ENCODE measurements around the gene MDFI. TPM values are rescaled to one million over a fixed set of nuclear protein-coding genes. Genes with fewer than 3 reads are reported as not detected.

MDFI gene
- total RNA-seq, 1 experiment from 2014 or later: 19.4 TPM

DNA sequence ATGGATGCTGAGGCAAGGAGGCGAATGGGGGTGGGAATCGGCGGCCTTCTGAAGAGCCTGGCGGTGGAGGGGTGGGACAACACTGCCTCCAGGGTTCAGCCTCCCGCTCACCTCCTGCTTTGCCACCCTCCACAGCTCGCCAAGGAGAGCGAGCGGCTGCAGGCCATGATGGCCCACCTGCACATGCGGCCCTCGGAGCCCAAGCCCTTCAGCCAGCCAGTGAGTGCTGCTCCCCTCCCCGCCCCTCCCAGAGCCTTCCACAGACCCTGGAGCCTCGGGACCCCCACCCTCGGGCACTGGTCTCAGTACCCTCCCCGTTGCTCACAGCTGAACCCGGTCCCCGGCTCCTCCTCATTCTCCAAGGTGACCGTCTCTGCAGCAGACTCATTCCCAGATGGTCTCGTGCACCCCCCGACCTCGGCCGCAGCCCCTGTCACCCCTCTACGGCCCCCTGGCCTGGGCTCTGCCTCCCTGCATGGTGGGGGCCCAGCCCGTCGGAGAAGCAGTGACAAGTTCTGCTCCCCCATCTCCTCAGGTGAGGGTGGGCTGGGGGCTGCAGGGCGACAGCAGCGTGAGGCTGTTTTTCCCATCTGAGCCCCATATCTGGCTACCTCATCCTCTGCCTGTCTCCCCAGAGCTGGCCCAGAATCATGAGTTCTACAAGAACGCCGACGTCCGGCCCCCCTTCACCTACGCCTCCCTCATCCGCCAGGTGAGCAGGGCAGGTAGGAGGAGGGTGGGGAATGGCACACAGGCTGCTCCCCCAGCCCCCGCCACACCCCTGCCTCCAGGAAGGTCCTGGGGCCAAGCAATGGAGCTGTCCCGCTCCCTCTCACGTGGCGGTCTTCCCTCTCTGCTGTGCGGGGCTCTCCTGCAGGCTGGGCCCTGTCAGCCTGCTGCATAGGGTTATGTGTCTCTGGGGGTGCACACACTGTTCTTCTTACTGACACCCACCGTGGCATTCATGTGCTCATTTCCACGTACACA lies 48.3 kb upstream of the MDFI start:
- Histone ChIP-seq H3F3A (ENCODE audit: insufficient read depth, low read depth) (0 out of 2 replicates have a peak, but pooled peaks cover 7% of the 10 kb centered on the region), H3K27ac (no peak overlapping the region), H3K79me2 (ENCODE audit: low read depth) (no peaks in the 10 kb centered on the region), H4K20me1 (ENCODE audit: insufficient read depth) (no peaks in the 10 kb centered on the region), H3K4me2 (no peak overlapping the region), H3K9me2 (ENCODE audit: insufficient read depth) (no peaks in the 10 kb centered on the region), H2AFZ (no peak overlapping the region), H3K4me3 (no peak overlapping the region), H3K4me1 (replicated peaks; ENCODE audit: insufficient read depth) (0 out of 2 replicates have a peak, but pooled peaks cover under 1% of the 10 kb centered on the region), H3K36me3 (ENCODE audit: low read depth) (no peaks in the 10 kb centered on the region), H3K27me3 (ENCODE audit: insufficient read depth, low read depth) (no peaks in the 10 kb centered on the region), H3K9me3 (ENCODE audit: insufficient read depth, low read depth) (no peaks in the 10 kb centered on the region)
- TF ChIP-seq EZH2 (IDR thresholded peaks at IDR 0.05; ENCODE audit: low read depth): no peak
- TF ChIP-seq, protein P1, sequence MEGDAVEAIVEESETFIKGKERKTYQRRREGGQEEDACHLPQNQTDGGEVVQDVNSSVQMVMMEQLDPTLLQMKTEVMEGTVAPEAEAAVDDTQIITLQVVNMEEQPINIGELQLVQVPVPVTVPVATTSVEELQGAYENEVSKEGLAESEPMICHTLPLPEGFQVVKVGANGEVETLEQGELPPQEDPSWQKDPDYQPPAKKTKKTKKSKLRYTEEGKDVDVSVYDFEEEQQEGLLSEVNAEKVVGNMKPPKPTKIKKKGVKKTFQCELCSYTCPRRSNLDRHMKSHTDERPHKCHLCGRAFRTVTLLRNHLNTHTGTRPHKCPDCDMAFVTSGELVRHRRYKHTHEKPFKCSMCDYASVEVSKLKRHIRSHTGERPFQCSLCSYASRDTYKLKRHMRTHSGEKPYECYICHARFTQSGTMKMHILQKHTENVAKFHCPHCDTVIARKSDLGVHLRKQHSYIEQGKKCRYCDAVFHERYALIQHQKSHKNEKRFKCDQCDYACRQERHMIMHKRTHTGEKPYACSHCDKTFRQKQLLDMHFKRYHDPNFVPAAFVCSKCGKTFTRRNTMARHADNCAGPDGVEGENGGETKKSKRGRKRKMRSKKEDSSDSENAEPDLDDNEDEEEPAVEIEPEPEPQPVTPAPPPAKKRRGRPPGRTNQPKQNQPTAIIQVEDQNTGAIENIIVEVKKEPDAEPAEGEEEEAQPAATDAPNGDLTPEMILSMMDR (conservative IDR thresholded peaks at IDR 0.05): no peak
- intact Hi-C loops (cut with micrococcal nuclease; ENCODE audit: unreplicated experiment): no loop called here
- BruUV-seq (replicated peaks): no TSS peak
- no peak for DNase-seq
- ChIA-PET POLR2A (ENCODE audit: unreplicated experiment) (no interaction called here), CTCF (no interaction called here)

DNA sequence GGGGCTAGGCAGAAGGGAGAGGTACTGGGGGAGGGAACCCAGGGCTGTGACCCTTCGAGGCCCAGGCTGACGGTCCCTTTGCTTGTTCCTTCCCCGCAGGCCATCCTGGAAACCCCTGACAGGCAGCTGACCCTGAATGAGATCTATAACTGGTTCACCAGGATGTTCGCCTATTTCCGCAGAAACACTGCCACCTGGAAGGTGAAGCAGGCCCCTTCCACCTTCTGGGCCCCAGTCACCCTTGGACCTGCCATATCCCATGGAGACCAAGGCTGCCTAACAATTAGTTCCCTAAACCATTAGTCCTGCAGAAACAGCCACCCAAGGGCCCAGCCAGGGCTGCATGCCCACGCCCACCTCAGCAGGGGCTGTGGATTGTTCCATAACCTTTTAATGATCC lies 47.1 kb upstream of the MDFI start:
- Histone ChIP-seq H3K36me3 (ENCODE audit: low read depth) (no peaks in the 10 kb centered on the region), H3K4me2 (no peak overlapping the region), H3K4me3 (no peak overlapping the region), H3F3A (ENCODE audit: insufficient read depth, low read depth) (0 out of 2 replicates have a peak, but pooled peaks cover 7% of the 10 kb centered on the region), H4K20me1 (ENCODE audit: insufficient read depth) (no peaks in the 10 kb centered on the region), H3K27me3 (ENCODE audit: insufficient read depth, low read depth) (no peaks in the 10 kb centered on the region), H3K9me3 (ENCODE audit: insufficient read depth, low read depth) (no peaks in the 10 kb centered on the region), H3K27ac (no peak overlapping the region), H3K79me2 (ENCODE audit: low read depth) (no peaks in the 10 kb centered on the region), H2AFZ (no peak overlapping the region), H3K4me1 (replicated peaks; ENCODE audit: insufficient read depth) (no peaks in the 10 kb centered on the region), H3K9me2 (ENCODE audit: insufficient read depth) (no peaks in the 10 kb centered on the region)
- ChIA-PET POLR2A (ENCODE audit: unreplicated experiment) (no interaction called here), CTCF (no interaction called here)
- intact Hi-C loops (cut with micrococcal nuclease; ENCODE audit: unreplicated experiment): no loop called here
- no peak for TF ChIP-seq EZH2 (IDR thresholded peaks at IDR 0.05; ENCODE audit: low read depth)
- TF ChIP-seq, protein P1 (conservative IDR thresholded peaks at IDR 0.05): no peak
- no peak for DNase-seq
- no TSS peak for BruUV-seq (replicated peaks)

DNA sequence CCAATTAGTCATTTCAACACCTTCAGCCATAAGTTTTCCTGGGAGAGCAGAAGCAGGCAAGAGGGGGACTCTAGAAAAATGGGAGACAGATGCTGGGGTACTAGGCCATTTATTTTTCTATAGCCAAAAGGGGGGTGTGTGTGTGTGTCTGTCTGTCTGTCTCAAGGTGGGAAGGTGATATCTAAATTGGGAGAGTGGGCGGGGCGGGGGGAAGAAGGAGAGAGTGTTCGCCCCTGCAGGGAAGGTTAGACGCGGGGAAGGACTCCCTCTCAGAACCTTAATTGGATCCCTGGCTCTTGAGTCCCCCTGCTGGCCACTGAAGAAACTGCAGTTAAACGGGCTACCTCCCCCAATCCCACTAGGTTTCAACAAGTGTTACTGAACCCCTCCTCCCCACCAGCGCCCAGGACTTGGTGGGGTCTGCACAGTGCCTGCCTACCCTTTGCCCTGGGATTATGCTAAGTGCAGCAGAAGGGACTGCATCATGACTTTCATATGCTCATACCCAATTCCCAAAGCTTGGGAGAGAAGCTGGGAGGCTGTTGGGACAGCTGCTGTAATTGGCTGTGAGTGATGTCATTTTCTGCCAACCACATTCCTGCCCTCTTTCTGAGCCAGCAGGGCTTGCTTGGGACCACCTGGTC lies 46.3 kb upstream of the MDFI start:
- DNase-seq: peak; percentile 53 to 71
- Histone ChIP-seq H3K4me1 (replicated peaks; ENCODE audit: insufficient read depth) (no peaks in the 10 kb centered on the region), H3K9me3 (ENCODE audit: insufficient read depth, low read depth) (no peaks in the 10 kb centered on the region), H3F3A (ENCODE audit: insufficient read depth, low read depth) (0 out of 2 replicates have a peak, but pooled peaks cover 7% of the 10 kb centered on the region), H3K36me3 (ENCODE audit: low read depth) (no peaks in the 10 kb centered on the region), H2AFZ (no peak overlapping the region), H3K79me2 (ENCODE audit: low read depth) (no peaks in the 10 kb centered on the region), H3K4me2 (no peak overlapping the region), H3K27ac (no peak overlapping the region), H3K9me2 (ENCODE audit: insufficient read depth) (no peaks in the 10 kb centered on the region), H3K4me3 (no peak overlapping the region), H3K27me3 (ENCODE audit: insufficient read depth, low read depth) (no peaks in the 10 kb centered on the region), H4K20me1 (ENCODE audit: insufficient read depth) (no peaks in the 10 kb centered on the region)
- ChIA-PET CTCF (no interaction called here), POLR2A (ENCODE audit: unreplicated experiment) (no interaction called here)
- TF ChIP-seq, protein P1 (conservative IDR thresholded peaks at IDR 0.05): peak; percentile 95
- no peak for TF ChIP-seq EZH2 (IDR thresholded peaks at IDR 0.05; ENCODE audit: low read depth)
- BruUV-seq (replicated peaks): no TSS peak
- intact Hi-C loops (cut with micrococcal nuclease; ENCODE audit: unreplicated experiment): loop anchor here (1.0 kb wide), 3 partner anchors 129 to 223 kb away; no protein-coding TSS in a partner anchor

Data from PC-9 (cell line).